Parathyroid adenoma (tissue), 2 donors: ENCODE measurements around the gene CACNA1C.

Source experiments
- H2AFZ ChIP-seq: fragments of 300-600 bp; sonication (generic); one replicate; pipeline ENCODE4 v1.7.0; 2017; ENCODE audit warnings: antibody characterized with exemption, mild to moderate bottlenecking
- H3K27ac ChIP-seq: fragments of 300-600 bp; sonication (generic); one replicate; pipeline ENCODE4 v1.7.0; 2017
- H3K27me3 ChIP-seq: fragments of 300-600 bp; sonication (generic); one replicate; pipeline ENCODE4 v1.7.0; 2017; ENCODE audit warnings: low read length; ENCODE audit not compliant: control insufficient read depth, insufficient read depth
- H3K36me3 ChIP-seq: fragments of 300-600 bp; sonication (generic); one replicate; pipeline ENCODE4 v1.7.0; 2017; ENCODE audit warnings: low read length; ENCODE audit not compliant: control insufficient read depth, insufficient read depth
- H3K4me1 ChIP-seq: fragments of 300-600 bp; sonication (generic); one replicate; pipeline ENCODE4 v1.7.0; 2017; ENCODE audit warnings: control low read depth
- H3K4me2 ChIP-seq: fragments of 300-600 bp; sonication (generic); one replicate; pipeline ENCODE4 v1.7.0; 2017; ENCODE audit warnings: low read length
- H3K4me3 ChIP-seq: fragments of 300-600 bp; sonication (generic); one replicate; pipeline ENCODE4 v1.7.0; 2017; ENCODE audit warnings: low read depth, low read length
- H3K79me2 ChIP-seq: fragments of 300-600 bp; sonication (generic); one replicate; pipeline ENCODE4 v1.7.0; 2017; ENCODE audit warnings: control low read depth
- H3K9ac ChIP-seq: fragments of 300-600 bp; sonication (generic); one replicate; pipeline ENCODE4 v1.7.0; 2017; ENCODE audit warnings: mild to moderate bottlenecking
- H3K9me3 ChIP-seq: fragments of 300-600 bp; sonication (generic); one replicate; pipeline ENCODE4 v1.7.0; 2017; ENCODE audit warnings: low read length; ENCODE audit not compliant: control insufficient read depth
- CTCF ChIP-seq: fragments of 300-600 bp; sonication (generic); IDR thresholded peaks from one replicate; pipeline ENCODE4 v1.7.0; 2017; ENCODE audit warnings: antibody characterized with exemption, mild to moderate bottlenecking
- donor health status: primary hyperparathyroidism.

Gene CACNA1C

GRCh38 chr12:2691345-2692071 is 638.7 kb downstream of the CACNA1C start:
- Histone ChIP-seq H3K4me2 (peak overlapping the region; percentile 89), H3K27me3 (no peaks in the 10 kb centered on the region), H3K9me3 (no peaks in the 10 kb centered on the region), H3K9ac (no peak overlapping the region), H3K79me2 (no peaks in the 10 kb centered on the region), H3K4me3 (peak overlapping the region; percentile 54), H3K4me1 (no peaks in the 10 kb centered on the region), H3K27ac (no peak overlapping the region), H3K36me3 (no peaks in the 10 kb centered on the region), H2AFZ (peak overlapping the region; percentile 79)
- no peak for TF ChIP-seq CTCF

GRCh38 chr12:2692080-2692479 is 639.3 kb downstream of the CACNA1C start:
- no peaks in the 10 kb centered on the region for H3K4me1 ChIP-seq
- no peaks in the 10 kb centered on the region for H3K79me2 ChIP-seq
- no peaks in the 10 kb centered on the region for H3K27me3 ChIP-seq
- H3K4me2 ChIP-seq: peak overlapping the region; percentile 89
- no peak overlapping the region for H2AFZ ChIP-seq
- H3K36me3 ChIP-seq: no peaks in the 10 kb centered on the region
- no peak overlapping the region for H3K9ac ChIP-seq
- TF ChIP-seq CTCF: no peak
- H3K4me3 ChIP-seq: peak overlapping the region; percentile 54
- no peak overlapping the region for H3K27ac ChIP-seq
- no peaks in the 10 kb centered on the region for H3K9me3 ChIP-seq

- Histone ChIP-seq H2AFZ (no peak overlapping the region), H3K9me3 (no peaks in the 10 kb centered on the region), H3K27ac (no peak overlapping the region), H3K4me3 (no peak overlapping the region), H3K27me3 (no peaks in the 10 kb centered on the region), H3K4me2 (no peak overlapping the region), H3K9ac (no peak overlapping the region), H3K36me3 (no peaks in the 10 kb centered on the region), H3K4me1 (no peaks in the 10 kb centered on the region), H3K79me2 (no peaks in the 10 kb centered on the region)
- TF ChIP-seq CTCF: no peak
Measured at GRCh38 chr12:2693244-2693860, 640.6 kb downstream of the CACNA1C start.

- Histone ChIP-seq H3K36me3 (no peaks in the 10 kb centered on the region), H3K4me2 (no peak overlapping the region), H3K9me3 (no peaks in the 10 kb centered on the region), H3K79me2 (no peaks in the 10 kb centered on the region), H3K4me3 (no peak overlapping the region), H2AFZ (no peak overlapping the region), H3K9ac (no peak overlapping the region), H3K27ac (no peak overlapping the region), H3K4me1 (no peaks in the 10 kb centered on the region), H3K27me3 (no peaks in the 10 kb centered on the region)
- TF ChIP-seq CTCF: no peak
Measured at GRCh38 chr12:2693980-2694610, 641.3 kb downstream of the CACNA1C start.
